ENCODE measurements around the gene USP48. TPM values are rescaled to one million over a fixed set of nuclear protein-coding genes. Genes with fewer than 3 reads are reported as not detected.
A peak's percentile ranks its signal among the peaks of the same experiment; 100 is the strongest.

The USP48 gene
- total RNA-seq, 4 donors from 2014 or later: 23.1 to 92.5 (median 64.4) TPM

DNA sequence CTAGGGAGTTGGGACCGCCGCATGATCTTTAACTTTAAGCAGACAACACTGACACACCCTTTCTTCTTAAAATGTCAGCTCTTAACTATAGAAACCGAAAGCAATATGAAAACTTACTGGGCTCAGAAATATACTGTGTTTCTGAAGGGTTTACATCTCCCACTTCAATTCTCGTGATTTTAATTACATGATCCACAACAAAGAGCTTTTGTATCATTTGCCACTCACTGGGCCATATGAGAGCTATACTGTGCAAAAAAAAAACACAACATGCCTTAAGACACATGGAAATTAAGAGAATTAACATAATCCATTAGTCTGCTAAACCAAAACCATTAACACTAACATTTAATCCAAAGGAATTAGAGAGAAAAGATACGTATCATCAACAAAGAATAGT, 78.8 kb downstream of the USP48 start:
- Histone ChIP-seq H3K27ac (no peak overlapping the region), H3K9me3 (no peaks in the 10 kb centered on the region), H3K4me3 (no peak overlapping the region), H3K4me1 (no peaks in the 10 kb centered on the region), H3K27me3 (no peaks in the 10 kb centered on the region), H3K36me3 (no peaks in the 10 kb centered on the region)
- intact Hi-C loops (cut with DNase I; ENCODE audit: low total_unique reads): no loop called here
- DNase-seq: no peak
- TF ChIP-seq CTCF (IDR thresholded peaks at IDR 0.05): no peak
- no peak for TF ChIP-seq POLR2A (IDR thresholded peaks at IDR 0.05)

DNA sequence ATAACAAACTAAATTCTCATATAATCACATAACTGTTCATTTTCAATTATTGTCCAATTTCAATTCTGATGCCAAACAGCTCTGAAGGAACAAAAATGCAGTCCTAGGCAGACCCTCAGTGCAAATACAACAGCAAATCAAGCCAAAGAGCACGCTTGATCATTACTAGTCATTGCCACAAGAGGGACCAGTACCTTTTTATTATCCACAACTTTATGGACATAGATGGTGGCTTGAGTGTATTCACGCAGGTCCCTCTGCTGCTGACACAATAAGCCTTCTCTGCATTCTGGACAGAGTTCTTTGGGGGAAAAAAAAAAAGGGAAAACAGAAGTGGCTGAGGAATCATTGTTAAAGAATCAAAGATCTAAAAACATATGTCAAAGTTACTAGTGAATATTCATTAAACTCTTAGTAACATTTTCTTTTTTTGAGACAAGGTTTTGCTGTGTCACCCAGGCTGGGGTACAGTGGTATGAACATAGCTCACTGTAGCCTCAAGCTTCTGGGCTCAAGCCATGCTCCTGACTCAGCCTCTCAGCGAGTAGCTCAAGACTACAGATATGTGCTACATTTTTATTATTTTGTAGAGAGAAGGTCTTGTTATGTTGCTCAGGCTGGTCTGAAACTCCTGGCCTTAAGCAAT, 79.5 kb downstream of the USP48 start:
- Histone ChIP-seq H3K9me3 (no peaks in the 10 kb centered on the region), H3K4me3 (no peak overlapping the region), H3K27me3 (no peaks in the 10 kb centered on the region), H3K4me1 (no peaks in the 10 kb centered on the region), H3K36me3 (no peaks in the 10 kb centered on the region), H3K27ac (no peak overlapping the region)
- TF ChIP-seq POLR2A (IDR thresholded peaks at IDR 0.05): no peak
- peak in 1 of 4 experiments; percentile 6 for TF ChIP-seq CTCF (IDR thresholded peaks at IDR 0.05)
- no peak for DNase-seq
- intact Hi-C loops (cut with DNase I; ENCODE audit: low total_unique reads): no loop called here

DNA sequence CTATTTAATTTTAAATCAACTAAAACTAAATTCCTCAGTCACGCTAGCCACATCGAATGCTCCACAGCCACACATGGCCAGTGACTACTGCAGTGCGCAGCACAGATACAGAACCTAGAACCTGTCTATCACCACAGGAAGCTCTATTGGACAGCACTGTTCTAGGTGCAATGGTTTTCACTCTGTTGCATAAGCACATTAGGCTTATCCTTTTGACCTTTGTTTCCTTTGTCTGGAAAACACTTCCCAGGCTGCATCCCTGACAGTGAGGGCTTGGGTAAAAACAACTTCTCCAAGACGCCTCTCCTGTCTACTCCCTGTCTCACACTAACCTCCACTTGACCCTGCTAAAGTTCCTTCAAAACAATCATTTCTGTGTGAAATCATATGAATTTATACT, 80.2 kb downstream of the USP48 start:
- Histone ChIP-seq H3K36me3 (no peaks in the 10 kb centered on the region), H3K9me3 (no peaks in the 10 kb centered on the region), H3K27me3 (no peaks in the 10 kb centered on the region), H3K27ac (no peak overlapping the region), H3K4me1 (no peaks in the 10 kb centered on the region), H3K4me3 (no peak overlapping the region)
- TF ChIP-seq POLR2A (IDR thresholded peaks at IDR 0.05) (no peak), CTCF (IDR thresholded peaks at IDR 0.05) (no peak)
- no peak for DNase-seq
- intact Hi-C loops (cut with DNase I; ENCODE audit: low total_unique reads): no loop called here

DNA sequence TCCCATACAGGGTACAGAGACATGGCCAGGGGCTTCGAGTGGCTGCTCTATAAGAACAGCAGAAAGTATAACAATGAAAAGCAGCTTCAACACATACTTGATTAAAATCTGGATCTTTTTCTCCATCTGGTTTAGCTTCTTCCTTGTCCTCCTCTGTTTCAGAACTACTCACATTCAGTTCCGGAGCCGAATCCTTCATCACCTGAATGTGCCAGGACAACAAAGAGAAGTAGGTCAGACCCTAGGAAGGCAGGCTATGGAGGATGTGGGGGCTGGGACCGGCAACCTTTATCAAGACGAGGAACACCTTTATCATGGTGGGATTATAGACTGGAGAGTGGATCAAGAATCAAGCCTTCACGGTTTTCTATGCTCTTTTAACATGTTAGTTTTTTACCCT, 81.5 kb downstream of the USP48 start:
- Histone ChIP-seq H3K9me3 (no peaks in the 10 kb centered on the region), H3K27me3 (no peaks in the 10 kb centered on the region), H3K4me1 (no peaks in the 10 kb centered on the region), H3K27ac (no peak overlapping the region), H3K36me3 (no peaks in the 10 kb centered on the region), H3K4me3 (no peak overlapping the region)
- intact Hi-C loops (cut with DNase I; ENCODE audit: low total_unique reads): no loop called here
- no peak for DNase-seq
- TF ChIP-seq CTCF (IDR thresholded peaks at IDR 0.05) (no peak), POLR2A (IDR thresholded peaks at IDR 0.05) (no peak)

- Histone ChIP-seq H3K4me1 (no peaks in the 10 kb centered on the region), H3K9me3 (no peaks in the 10 kb centered on the region), H3K27ac (no peak overlapping the region), H3K36me3 (no peaks in the 10 kb centered on the region), H3K4me3 (no peak overlapping the region), H3K27me3 (no peaks in the 10 kb centered on the region)
- DNase-seq: no peak
- intact Hi-C loops (cut with DNase I; ENCODE audit: low total_unique reads): no loop called here
- TF ChIP-seq CTCF (IDR thresholded peaks at IDR 0.05) (no peak), POLR2A (IDR thresholded peaks at IDR 0.05) (no peak)
Observed at GRCh38 chr1:21700094-21700493, 82.9 kb downstream of the USP48 start.
